ENCODE measurements around the gene CACNG1.

DNA sequence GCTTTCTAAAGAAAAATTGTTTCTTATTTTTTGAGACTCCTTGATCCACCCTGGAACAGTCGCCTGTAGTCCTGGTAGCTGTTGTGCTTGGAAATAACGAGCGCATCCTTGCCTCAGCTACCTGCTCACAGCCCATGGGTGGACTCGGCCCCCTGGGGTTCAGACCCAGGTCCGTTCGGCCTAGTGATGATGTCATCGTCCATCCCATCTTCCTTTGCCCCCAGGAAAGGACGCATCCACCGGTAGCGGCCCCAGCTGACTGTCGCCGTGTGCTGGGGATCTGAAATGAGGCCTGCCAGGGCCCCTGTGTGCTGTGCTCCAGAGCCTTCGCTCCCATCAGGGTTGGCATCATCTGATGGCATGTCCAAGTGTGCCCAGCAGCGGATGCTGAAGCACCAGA lies 12.0 kb upstream of the CACNG1 start:
- TF ChIP-seq POLR2A (IDR thresholded peaks at IDR 0.05) (no peak), EP300 (IDR thresholded peaks at IDR 0.05; ENCODE audit: low read depth) (no peak), CTCF (IDR thresholded peaks at IDR 0.05) (no peak), POLR2AphosphoS5 (IDR thresholded peaks at IDR 0.05) (no peak)
